Stimulated activated naive CD8-positive, alpha-beta T cell treated with anti-CD3 and anti-CD28 coated beads, Interleukin-15, Interleukin-2, amounts not matched to agents 100 ng/mL and 50 ng/mL, for 24 hours (primary cell): ENCODE results near the gene TFEB.

Source experiments
- H3K27ac Mint-ChIP-seq: one replicate; pipeline ENCODE4 v1.8.0; 2021; ENCODE audit warnings: mild to moderate bottlenecking, mixed read lengths
- H3K27me3 Mint-ChIP-seq: one replicate; pipeline ENCODE4 v1.8.0; 2021; ENCODE audit warnings: mixed read lengths
- H3K36me3 Mint-ChIP-seq: one replicate; pipeline ENCODE4 v1.8.0; 2021; ENCODE audit warnings: low read depth, mixed read lengths
- H3K4me1 Mint-ChIP-seq: one replicate; pipeline ENCODE4 v1.8.0; 2021; ENCODE audit warnings: low read depth, mixed read lengths
- H3K4me3 Mint-ChIP-seq: one replicate; pipeline ENCODE4 v1.8.0; 2021; ENCODE audit warnings: mild to moderate bottlenecking, mixed read lengths
- H3K9me3 Mint-ChIP-seq: one replicate; pipeline ENCODE4 v1.8.0; 2021; ENCODE audit warnings: mixed read lengths

TFEB gene

DNA sequence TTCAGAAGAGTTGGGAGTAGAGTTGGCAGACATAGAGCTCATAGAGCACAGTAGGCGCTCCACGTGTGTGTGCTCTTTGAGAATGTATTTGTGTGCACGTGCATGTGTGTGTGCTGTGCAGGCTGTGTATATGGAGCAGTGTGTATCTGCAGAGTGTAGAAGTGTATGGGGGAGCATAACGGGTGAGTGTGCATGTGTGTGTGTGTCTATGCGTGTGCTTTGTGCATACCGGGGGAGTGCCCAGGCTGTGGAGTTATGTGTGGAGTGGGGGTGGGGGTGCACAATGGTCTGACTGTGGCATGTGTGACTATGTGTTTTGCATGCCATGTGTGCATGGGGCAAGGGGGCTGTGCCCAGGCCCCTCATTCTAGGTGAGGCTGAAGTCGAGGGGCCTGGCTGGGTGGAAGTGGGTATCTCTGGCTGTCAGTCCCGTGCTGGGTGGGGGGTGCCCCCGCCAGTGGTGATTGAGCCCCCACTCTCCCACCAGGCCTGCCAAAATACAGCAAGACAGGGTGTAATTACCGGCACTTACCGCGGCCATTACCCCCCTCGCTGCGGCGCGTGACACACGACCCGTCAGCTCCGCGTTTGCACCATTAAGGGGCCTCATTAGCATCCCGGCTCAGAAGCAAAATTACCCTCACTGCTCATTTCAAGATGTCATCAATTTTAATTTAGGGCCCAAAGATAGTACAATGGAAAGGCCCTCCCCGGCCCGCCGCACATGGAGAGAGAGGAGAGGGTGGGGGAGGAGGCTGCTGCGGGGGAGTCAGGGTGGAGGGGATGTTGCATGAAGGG is 58.1 kb downstream of the TFEB start:
- Mint-ChIP-seq H3K27me3 (no peaks in the 10 kb centered on the region), H3K4me3 (no peak overlapping the region), H3K4me1 (peaks cover 1% of the 10 kb centered on the region), H3K9me3 (no peaks in the 10 kb centered on the region), H3K36me3 (no peaks in the 10 kb centered on the region), H3K27ac (no peak overlapping the region)

DNA sequence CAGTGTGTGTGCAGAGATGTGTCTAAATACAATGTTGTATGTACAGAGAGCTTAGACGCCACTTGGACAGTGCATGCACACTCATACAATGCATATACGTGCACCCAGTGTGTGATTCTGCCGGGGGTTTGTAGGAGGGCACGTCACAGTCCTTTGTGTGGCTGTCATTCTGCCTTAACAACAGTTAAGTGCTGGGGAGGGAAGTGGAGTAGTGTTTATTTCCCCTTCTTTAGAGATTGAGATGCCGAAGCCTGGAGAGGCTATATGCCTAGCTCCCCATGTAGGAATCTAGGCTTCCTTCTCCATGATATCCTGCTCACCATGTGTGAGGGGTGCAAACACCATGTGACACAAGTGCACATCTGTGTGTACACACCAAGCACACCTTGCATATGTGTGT is 59.0 kb downstream of the TFEB start:
- Mint-ChIP-seq H3K4me1 (no peaks in the 10 kb centered on the region), H3K27me3 (peaks cover 3% of the 10 kb centered on the region), H3K4me3 (no peak overlapping the region)

GRCh38 chr6:41675992-41676391 is 59.4 kb downstream of the TFEB start:
- Mint-ChIP-seq H3K27me3 (peaks cover 4% of the 10 kb centered on the region), H3K27ac (no peak overlapping the region), H3K9me3 (no peaks in the 10 kb centered on the region), H3K4me3 (no peak overlapping the region), H3K4me1 (no peaks in the 10 kb centered on the region), H3K36me3 (no peaks in the 10 kb centered on the region)

More for the DNA sequence above, 59.0 kb downstream of the TFEB start:
- Mint-ChIP-seq H3K27ac (no peak overlapping the region), H3K36me3 (no peaks in the 10 kb centered on the region), H3K9me3 (no peaks in the 10 kb centered on the region)

DNA sequence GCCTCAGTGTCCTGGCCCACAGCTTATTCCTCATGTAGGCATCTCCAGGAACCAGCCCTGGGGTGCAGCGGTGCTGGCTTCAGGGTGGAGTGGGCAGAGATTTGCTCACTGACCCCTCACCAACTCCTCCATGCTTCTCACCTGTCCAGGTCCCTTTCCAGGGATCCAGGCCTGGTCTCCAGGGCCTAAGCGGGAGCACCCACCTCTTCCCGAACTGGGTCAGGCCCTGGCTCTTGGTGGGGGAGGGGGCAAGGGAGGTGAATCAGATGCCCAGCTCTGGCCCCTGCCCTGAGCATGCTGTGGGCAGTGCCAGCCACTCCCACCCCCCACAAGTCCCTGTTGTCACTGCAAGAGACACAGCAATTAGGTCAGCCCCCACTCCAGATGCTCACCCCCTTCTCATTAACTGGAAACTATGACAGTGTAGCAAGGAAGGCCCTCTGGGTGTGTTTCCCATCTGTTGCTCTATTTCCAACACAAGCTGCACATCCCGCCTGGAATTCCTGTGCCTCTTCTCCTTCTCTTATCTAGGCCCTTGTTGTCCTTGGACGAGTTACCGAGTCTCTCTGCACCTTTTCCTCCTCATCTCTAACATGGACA is 60.1 kb downstream of the TFEB start:
- Mint-ChIP-seq H3K36me3 (no peaks in the 10 kb centered on the region), H3K4me1 (no peaks in the 10 kb centered on the region), H3K27ac (no peak overlapping the region), H3K9me3 (no peaks in the 10 kb centered on the region), H3K27me3 (peaks cover 11% of the 10 kb centered on the region), H3K4me3 (no peak overlapping the region)

GRCh38 chr6:41674231-41675000 is 61.0 kb downstream of the TFEB start:
- no peak overlapping the region for H3K27ac Mint-ChIP-seq
- H3K36me3 Mint-ChIP-seq, result no peaks in the 10 kb centered on the region
- H3K4me1 Mint-ChIP-seq, result no peaks in the 10 kb centered on the region
- H3K27me3 Mint-ChIP-seq, result peaks cover 16% of the 10 kb centered on the region
- H3K4me3 Mint-ChIP-seq, result no peak overlapping the region
- H3K9me3 Mint-ChIP-seq, result no peaks in the 10 kb centered on the region

- Mint-ChIP-seq H3K4me3 (no peak overlapping the region), H3K9me3 (no peaks in the 10 kb centered on the region), H3K4me1 (no peaks in the 10 kb centered on the region), H3K27me3 (peaks cover 16% of the 10 kb centered on the region), H3K27ac (no peak overlapping the region), H3K36me3 (no peaks in the 10 kb centered on the region)
Observed at GRCh38 chr6:41673704-41674000, 61.8 kb downstream of the TFEB start.

DNA sequence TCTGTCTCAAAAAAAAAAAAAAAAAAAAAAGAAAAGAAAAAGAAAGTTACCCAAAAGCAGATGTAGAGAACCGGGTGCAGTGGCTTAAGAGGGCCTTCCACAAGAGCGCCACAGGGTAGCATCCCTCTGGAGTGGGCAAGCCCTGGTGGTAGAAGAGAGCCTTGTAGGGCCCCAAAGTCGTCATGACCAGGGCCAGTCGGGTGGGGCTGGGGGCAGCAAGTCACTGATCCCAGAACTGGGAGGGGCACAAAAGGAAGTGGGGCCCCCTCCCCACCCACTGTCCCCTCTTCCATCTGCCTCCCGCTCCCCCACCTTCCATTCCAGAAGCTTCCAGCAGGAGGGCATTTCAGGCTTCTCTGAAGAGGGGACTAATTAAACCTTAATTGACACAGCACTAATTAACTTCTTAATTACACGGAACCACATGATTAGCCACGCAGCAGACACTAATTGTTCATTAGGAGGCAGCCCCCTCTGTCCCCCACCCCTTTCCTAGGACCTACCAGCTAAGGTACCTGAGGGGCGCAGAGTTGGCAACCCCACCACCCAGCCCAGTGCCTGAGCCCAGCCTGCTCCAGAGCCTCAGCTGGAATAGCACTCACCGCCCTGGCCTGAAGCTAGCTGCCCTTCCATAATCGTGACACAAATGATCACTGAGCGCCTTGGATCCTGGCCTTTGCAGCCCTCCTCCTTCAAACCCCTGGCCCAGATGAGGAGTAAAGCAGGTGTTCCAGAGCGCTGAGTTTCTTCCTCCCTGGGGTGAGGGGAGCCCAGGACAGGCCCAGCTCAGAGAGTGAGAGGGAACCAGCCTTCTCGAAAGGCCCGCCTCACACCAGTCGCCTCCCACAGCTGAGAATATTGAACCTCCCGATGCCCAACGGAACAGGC is 62.3 kb downstream of the TFEB start:
- Mint-ChIP-seq H3K4me1 (no peaks in the 10 kb centered on the region), H3K27ac (no peak overlapping the region), H3K4me3 (no peak overlapping the region), H3K9me3 (no peaks in the 10 kb centered on the region), H3K36me3 (no peaks in the 10 kb centered on the region), H3K27me3 (peaks cover 16% of the 10 kb centered on the region)

- Mint-ChIP-seq H3K27me3 (peaks cover 16% of the 10 kb centered on the region), H3K36me3 (no peaks in the 10 kb centered on the region), H3K4me3 (no peak overlapping the region), H3K9me3 (no peaks in the 10 kb centered on the region), H3K4me1 (no peaks in the 10 kb centered on the region), H3K27ac (no peak overlapping the region)
Observed at GRCh38 chr6:41672016-41672415, 63.4 kb downstream of the TFEB start.

DNA sequence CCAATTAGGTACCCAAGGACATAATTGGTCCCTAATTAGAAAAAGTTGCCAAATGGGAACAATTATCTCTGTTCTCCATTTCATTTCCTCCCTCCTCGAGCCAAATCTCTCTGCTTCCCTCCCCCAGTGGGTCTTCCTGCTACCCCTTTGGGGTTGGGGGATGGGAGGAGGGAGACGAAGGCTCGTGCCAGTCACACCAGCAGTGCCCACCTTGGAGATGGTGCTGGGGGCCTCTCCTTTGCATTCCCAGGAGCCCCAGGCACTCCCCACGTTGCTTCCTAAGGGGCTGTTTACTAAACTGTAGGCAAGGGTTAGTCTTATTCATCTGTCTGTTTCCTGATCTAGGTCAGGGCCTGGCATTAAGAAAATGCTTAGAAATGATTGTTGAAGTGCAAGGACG is 64.0 kb downstream of the TFEB start:
- Mint-ChIP-seq H3K9me3 (no peaks in the 10 kb centered on the region), H3K36me3 (no peaks in the 10 kb centered on the region), H3K4me3 (no peak overlapping the region), H3K27ac (no peak overlapping the region), H3K4me1 (no peaks in the 10 kb centered on the region), H3K27me3 (peaks cover 16% of the 10 kb centered on the region)

- H3K4me3 Mint-ChIP-seq, result no peak overlapping the region
- peaks cover 16% of the 10 kb centered on the region for H3K27me3 Mint-ChIP-seq
- H3K4me1 Mint-ChIP-seq, result no peaks in the 10 kb centered on the region
- H3K27ac Mint-ChIP-seq, result no peak overlapping the region
- no peaks in the 10 kb centered on the region for H3K36me3 Mint-ChIP-seq
- H3K9me3 Mint-ChIP-seq, result no peaks in the 10 kb centered on the region
Observed at GRCh38 chr6:41670703-41671360, 64.6 kb downstream of the TFEB start.

- no peak overlapping the region for H3K4me3 Mint-ChIP-seq
- no peak overlapping the region for H3K27ac Mint-ChIP-seq
- H3K9me3 Mint-ChIP-seq, result no peaks in the 10 kb centered on the region
- no peaks in the 10 kb centered on the region for H3K4me1 Mint-ChIP-seq
- H3K36me3 Mint-ChIP-seq, result no peaks in the 10 kb centered on the region
- peaks cover 16% of the 10 kb centered on the region for H3K27me3 Mint-ChIP-seq
Observed at GRCh38 chr6:41668968-41669367, 66.4 kb downstream of the TFEB start.

DNA sequence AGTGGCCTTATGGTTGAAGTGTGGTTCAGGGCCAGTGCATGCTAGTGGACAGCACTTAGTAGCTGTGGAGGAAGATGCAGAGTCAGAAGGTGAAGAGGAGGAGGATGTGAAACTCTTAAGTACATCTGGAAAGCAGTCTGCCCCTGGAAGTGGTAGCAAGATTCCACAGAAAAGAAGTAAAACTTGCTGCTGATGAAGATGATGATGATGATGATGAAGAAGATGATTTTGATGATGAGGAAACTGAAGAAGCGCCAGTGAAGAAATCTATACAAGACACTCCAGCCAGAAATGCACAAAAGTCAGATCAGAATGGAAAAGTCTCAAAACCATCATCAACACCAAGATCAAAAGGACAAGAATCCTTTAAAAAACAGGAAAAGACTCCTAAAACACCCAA is 68.2 kb downstream of the TFEB start:
- Mint-ChIP-seq H3K27me3 (peaks cover 20% of the 10 kb centered on the region), H3K4me1 (no peaks in the 10 kb centered on the region), H3K36me3 (no peaks in the 10 kb centered on the region), H3K27ac (no peak overlapping the region), H3K9me3 (no peaks in the 10 kb centered on the region), H3K4me3 (no peak overlapping the region)

DNA sequence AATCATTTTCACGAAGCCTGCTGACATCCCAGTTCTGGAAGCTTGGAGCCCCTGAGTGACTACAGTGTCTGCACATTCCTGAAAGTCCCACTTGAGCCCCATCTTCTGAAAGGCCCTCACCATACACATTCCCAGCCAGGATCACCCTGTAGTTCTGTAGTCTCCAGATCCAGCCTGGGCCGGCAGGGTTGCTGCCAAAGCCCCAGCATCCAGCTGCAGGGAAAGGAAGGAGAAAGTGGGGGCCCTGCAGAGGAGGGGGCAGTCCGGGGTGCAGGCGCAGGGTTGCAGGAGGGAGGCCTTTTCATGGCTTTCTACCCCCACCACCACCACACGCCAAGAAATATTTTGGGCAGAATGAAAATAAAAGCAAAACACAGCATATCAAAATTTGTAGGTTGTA is 71.1 kb downstream of the TFEB start:
- H3K4me3 Mint-ChIP-seq, result no peak overlapping the region
- no peaks in the 10 kb centered on the region for H3K4me1 Mint-ChIP-seq
- H3K27ac Mint-ChIP-seq, result no peak overlapping the region
- no peaks in the 10 kb centered on the region for H3K36me3 Mint-ChIP-seq
- peaks cover 22% of the 10 kb centered on the region for H3K27me3 Mint-ChIP-seq
- H3K9me3 Mint-ChIP-seq, result no peaks in the 10 kb centered on the region

DNA sequence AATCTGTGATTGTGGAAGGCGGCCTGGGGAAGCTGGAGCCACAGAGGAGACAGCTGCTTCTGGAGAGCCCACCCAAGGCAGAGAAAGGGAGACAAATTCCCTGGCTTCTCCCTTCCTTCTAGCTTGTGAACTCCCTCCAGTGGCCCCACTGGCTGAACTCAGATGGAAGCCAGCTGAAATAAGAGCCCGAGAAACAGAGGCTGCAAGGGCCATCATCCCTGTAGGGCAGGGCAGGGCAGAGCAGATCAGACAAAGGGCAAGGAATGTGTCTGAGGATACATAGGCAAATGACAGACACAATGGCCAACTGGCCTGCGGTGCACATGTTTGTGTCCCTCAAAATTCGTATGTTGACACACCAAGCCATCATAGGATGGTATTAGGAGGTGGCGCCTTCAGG is 71.8 kb downstream of the TFEB start:
- H3K27ac Mint-ChIP-seq, result no peak overlapping the region
- no peak overlapping the region for H3K4me3 Mint-ChIP-seq
- H3K9me3 Mint-ChIP-seq, result no peaks in the 10 kb centered on the region
- no peaks in the 10 kb centered on the region for H3K4me1 Mint-ChIP-seq
- H3K27me3 Mint-ChIP-seq, result peaks cover 26% of the 10 kb centered on the region
- H3K36me3 Mint-ChIP-seq, result no peaks in the 10 kb centered on the region
